ENCODE results near the gene PPP1R10.
"Not testable (repeated sequence)": the region's sequence is repeated elsewhere in the genome, so short reads cannot be mapped to it uniquely, and the experiment has no call there.

PPP1R10 gene

DNA sequence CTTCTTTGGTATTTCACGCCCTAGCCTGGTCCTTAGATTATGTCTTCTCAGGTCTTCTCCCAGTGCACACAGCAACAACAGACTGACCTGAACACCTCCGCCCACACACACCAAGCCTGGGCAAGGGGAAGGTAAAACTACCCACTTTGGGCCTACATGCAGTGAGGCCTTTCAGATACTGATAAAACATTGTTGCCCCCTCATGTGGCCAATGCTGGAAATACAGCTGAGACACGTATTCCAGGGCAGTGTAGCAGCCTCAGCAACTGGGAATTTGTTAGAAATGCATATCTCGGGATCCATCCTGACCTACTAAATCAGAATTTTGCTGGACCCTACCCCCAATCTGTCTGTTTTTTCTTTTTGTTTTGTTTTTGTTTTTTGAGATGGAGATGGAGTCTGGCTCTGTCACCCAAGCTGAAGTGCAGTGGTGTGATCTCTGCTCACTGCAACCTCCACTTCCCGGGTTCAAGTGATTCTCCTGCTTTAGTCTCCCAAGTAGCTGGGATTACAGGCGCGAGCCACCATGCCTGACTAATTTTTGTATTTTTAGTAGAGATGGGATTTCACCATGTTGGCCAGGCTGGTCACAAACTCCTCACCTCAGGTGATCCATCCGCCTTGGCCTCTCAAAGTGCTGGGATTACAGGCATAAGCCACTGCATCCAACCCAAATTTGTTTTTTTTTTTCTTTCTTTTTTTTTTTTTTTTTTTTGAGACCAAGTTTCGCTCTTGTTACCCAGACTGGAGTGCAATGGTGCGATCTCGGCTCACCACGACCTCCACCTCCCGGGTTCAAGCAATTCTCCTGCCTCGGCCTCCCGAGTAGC lies 19.5 kb downstream of the PPP1R10 start:
- not testable (repeated sequence) for DNase-seq

- DNase-seq, result no peak
Measured at GRCh38 chr6:30592287-30592686, 24.8 kb downstream of the PPP1R10 start.

DNA sequence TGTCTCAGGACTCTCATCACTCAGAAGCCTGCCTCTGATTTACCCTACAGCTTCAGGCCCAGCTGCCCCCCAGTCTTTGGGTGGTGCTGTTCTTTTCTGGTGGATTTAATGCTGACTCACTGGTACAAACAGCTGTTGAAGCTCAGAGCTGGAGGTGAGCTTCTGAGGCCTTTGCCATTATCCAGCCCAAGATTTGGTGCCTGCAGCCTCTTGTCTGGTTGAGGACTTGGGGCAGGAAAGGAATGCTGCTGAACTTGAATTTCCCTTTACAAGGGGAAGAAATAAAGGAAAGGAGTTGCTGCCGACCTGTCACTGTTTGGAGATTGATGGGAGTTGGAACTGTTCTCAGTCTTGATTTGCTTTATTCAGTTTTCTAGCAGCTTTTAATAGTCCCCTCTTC lies 26.0 kb downstream of the PPP1R10 start:
- no peak for DNase-seq

- DNase-seq, result no peak
Measured at GRCh38 chr6:30590509-30590908, 26.5 kb downstream of the PPP1R10 start.

DNA sequence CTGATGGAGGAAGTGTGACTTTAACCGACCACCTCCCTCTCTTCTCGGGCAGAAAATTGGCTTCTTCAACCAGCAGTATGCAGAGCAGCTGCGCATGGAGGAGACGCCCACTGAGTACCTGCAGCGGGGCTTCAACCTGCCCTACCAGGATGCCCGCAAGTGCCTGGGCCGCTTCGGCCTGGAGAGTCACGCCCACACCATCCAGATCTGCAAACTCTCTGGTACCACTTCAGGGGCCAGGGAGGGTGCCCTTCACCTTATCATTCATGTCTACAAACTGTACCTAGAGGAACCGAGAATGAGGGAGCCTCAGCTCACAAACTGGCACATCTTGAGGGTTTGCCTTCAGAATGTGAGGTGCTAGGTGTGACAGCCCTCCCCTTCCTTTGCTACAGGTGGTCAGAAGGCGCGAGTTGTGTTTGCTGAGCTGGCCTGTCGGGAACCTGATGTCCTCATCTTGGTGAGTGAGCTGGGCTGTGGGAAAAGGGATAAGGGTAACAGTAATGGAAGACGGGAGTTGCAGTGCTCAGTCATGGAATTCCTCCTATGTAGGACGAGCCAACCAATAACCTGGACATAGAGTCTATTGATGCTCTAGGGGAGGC lies 27.2 kb downstream of the PPP1R10 start:
- DNase-seq, result no peak

DNA sequence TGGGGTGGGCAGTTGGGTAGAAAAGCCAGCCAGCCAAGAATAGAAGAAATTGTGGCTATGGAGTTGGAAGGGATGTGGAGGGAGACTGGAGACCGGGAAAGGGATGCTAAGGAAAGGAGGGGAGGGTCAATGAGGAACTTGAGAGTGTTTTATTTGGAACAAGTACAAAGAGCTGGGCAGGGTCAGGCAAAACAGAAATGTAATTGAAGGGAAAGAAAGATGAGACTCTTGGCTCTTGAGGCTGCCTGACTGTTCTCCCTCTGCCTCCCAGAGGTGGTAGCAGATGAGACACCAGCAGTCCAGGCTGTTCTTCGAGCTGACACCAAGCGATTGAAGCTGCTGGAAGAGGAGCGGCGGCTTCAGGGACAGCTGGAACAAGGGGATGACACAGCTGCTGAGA lies 33.1 kb downstream of the PPP1R10 start:
- DNase-seq, result no peak

DNA sequence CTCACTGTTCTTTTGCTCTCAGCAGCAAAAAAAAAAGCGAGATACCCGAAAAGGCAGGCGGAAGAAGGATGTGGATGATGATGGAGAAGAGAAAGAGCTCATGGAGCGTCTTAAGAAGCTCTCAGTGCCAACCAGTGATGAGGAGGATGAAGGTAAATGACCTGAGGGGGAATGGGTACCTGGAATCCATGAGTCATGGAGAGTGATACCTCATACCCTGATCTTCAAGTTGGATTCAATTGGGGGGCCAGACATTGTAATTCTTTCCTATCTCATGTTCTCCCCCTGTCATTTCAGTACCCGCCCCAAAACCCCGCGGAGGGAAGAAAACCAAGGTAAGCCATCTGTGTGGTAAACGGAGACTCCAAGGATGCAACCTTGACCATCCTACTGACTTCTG lies 39.0 kb downstream of the PPP1R10 start:
- no peak for DNase-seq

- DNase-seq, result no peak
Measured at GRCh38 chr6:30573113-30573512, 43.9 kb downstream of the PPP1R10 start.

- DNase-seq, result no peak
Measured at GRCh38 chr6:30572148-30572547, 44.9 kb downstream of the PPP1R10 start.

- DNase-seq, result no peak
Measured at GRCh38 chr6:30571762-30572082, 45.3 kb downstream of the PPP1R10 start.

- DNase-seq, result peak; percentile 99
Measured at GRCh38 chr6:30571075-30571761, 45.8 kb downstream of the PPP1R10 start, which contains the start of gene ABCF1. Gene ABCF1, plus strand, starts transcription at chr6:30571442. Its CDS starts 46 bp downstream, at chr6:30571488.

DNA sequence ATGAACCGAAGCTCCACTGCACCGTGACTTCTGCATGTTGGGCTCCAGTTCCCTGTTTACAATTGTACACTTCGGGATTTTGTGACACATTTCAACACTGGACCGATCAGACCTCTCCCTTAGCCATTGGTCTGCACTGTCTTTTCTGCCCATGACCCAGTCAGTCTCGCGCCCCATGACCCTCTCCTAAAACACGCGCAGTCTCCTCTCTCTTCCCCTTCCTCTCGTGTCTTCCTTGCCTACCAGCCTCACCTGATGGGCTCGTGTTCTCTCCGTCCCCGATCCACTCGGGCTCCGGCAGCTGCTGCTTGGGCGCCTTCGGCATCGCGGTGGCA lies 46.3 kb downstream of the PPP1R10 start:
- no peak for DNase-seq

- no peak for DNase-seq
Measured at GRCh38 chr6:30570263-30570662, 46.8 kb downstream of the PPP1R10 start.

GRCh38 chr6:30568245-30568644 lies 48.8 kb downstream of the PPP1R10 start:
- DNase-seq, result no peak

- DNase-seq, result no peak
Measured at GRCh38 chr6:30565772-30566171, 51.3 kb downstream of the PPP1R10 start.

GRCh38 chr6:30564114-30564513 lies 52.9 kb downstream of the PPP1R10 start:
- no peak for DNase-seq

DNA sequence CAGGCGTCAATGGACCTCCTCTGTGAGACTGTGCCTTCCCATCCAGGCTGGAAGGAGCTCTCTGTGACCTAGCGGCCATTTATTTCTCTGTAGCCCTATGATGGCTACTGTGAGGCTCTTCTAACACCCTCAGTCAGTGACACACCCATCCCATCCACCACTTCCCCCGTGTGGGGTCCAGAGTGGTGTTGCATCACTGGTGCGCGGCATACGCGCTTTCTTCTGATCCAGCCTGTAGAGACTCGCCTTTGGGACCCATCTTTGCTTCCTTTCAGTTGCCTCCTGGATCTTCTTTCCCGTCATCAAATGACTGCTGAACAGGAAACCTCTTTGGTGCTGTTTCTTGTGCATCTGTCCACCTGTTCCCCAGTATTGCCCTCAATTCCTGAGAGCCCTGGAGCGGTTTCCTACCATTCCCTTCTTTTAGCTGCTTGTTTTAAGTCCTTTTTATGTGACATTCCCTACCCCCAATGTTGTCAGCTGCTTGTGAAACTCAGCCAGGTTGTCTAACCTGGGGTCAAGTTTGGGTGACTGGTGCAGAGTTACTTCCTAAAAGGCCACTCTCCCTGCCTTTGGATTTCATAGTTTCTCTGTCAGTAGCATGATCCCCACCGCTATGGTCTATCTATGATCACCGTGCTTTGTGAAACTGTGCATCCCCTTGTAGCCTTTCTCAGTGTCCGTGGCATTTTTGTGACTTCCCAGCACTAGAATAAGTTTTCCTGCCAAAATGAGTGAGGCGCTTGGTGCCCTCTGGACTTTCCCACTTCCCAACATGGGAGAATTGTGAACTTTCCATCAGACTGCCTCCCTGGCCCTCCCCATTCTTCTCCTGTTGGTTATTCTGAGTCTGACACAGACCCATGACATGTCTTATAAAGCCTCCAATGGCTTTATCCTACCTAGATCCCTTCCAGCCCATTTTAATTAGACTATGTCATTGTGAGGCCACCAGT lies 54.3 kb downstream of the PPP1R10 start:
- DNase-seq, result no peak

DNA sequence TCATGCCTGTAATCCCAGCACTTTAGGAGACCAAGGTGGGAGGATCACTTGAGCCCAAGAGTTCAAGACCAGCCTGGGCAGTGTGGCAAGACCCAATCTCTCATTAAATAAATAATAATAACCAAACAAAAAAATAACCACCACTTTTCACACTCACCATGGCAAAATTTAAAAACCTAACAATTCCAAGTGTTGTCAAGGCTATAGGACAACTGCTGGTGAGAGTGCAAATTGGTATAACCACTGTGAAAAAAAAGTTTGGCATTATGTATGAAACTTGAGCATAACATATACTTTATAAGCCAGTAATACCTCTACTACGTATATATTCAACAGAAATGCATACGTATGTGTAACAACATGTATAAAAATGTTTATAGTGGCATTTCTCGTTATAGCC lies 56.1 kb downstream of the PPP1R10 start:
- DNase-seq, result no peak

GRCh38 chr6:30557683-30557981 lies 59.4 kb downstream of the PPP1R10 start:
- DNase-seq, result no peak

GRCh38 chr6:30556906-30557682 lies 59.9 kb downstream of the PPP1R10 start, which contains the start of gene PRR3:
Gene PRR3, plus strand, starts transcription at chr6:30557295. Its CDS starts 50 bp downstream, at chr6:30557345.
- peak; percentile 57 for DNase-seq

DNA sequence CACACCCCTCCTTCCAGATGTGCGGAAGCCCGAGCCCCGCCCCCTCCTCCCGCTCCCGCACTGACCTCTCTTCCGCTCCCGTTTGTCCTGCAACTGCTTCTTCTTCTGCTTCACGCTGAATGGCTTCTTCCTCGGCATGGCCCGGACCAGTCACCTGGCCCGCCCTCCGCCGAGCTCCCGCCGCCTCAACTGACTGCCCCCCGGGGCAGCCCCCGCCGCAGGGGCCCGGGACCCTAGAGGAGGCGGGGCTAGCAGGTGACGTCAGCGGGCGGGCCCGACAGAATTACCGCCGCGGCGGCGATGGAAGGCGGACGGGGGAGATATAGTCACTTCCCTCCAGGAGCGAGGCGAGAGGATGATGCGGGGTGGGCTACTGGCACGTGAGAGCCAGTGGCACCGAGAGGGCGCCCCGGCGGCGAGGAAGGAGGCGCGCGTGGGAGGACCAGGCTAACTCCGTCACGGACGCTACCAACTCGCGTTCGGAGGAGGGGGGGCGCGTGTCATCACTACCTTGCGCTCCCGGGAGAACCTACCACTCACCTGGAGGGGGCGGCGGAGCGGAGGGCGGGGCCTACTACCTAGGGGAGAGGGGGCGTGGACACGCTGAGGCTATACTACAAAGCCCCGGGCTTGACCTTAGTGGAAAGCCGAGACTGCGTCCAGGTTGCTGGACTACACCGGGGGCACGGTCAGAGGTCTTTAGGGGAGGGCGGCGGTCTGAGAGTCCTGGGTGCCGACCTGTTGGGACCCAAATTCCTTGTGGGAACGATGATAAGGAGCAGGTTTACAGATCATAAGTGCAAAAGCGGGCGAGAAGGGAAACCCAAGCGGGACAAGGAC lies 60.8 kb downstream of the PPP1R10 start, which contains the start of gene GNL1:
Gene GNL1 (minus strand): TSS at position 424 of the 840 bp plus-strand sequence. CDS start 286 bp downstream, at position 138.
- peak; percentile 97 for DNase-seq

Measured in activated gamma-delta T cell (primary cell).